IMR-90 (cell line): Measurements from ENCODE around the gene TBC1D4. TPM values are rescaled to one million over a fixed set of nuclear protein-coding genes. Genes with fewer than 3 reads are reported as not detected.

Source experiments
- ATAC-seq: fragments of 200-7000 bp; cut with Tn5 transposase; 2 replicates; pipeline ENCODE4 v1.9.1; 2020; ENCODE audit warnings: low read depth, mild to moderate bottlenecking, moderate library complexity
- BruUV-seq: library from RNA; stranded (reverse); fragments of 400-500 nt; replicated peaks from 2 replicates; lab custom pipeline; 2021; lab: Mats Ljungman, UMichigan
- CTCF ChIA-PET: fragments of 300-600 bp; formaldehyde crosslinking; extraction: SDS; loops from one replicate; lab custom pipeline; 2021; ENCODE audit warnings: antibody characterized with exemption; lab: Yijun Ruan, JAX
- POLR2A ChIA-PET: fragments of 300-600 bp; sonication (Branson Sonifier 250); formaldehyde crosslinking; loops from one replicate; lab custom pipeline; 2022; ENCODE audit warnings: antibody characterized with exemption; ENCODE audit not compliant: unreplicated experiment; lab: Charles Lee
- DNase-seq: peaks from one replicate; pipeline ENCODE4 v3.0.0; 2013
- H2AFZ ChIP-seq: replicated peaks from 2 replicates; pipeline ENCODE3; 2013; ENCODE audit warnings: low read length, mild to moderate bottlenecking; ENCODE audit not compliant: poor library complexity
- H2AK5ac ChIP-seq: 2 replicates; pipeline ENCODE4 v1.6.1; 2013; ENCODE audit warnings: low read depth, low read length, inconsistent platforms
- H2AK9ac ChIP-seq: replicated peaks from 2 replicates; pipeline ENCODE3; 2013; ENCODE audit warnings: mild to moderate bottlenecking, low read depth, low read length, moderate library complexity; ENCODE audit not compliant: poor library complexity
- H2BK120ac ChIP-seq: 2 replicates; pipeline ENCODE4 v1.6.1; 2013; ENCODE audit warnings: low read depth, low read length, inconsistent platforms
- H2BK15ac ChIP-seq: 3 replicates; pipeline ENCODE4 v1.6.1; 2013; ENCODE audit warnings: low read depth, low read length, inconsistent platforms
- H2BK20ac ChIP-seq: 2 replicates; pipeline ENCODE4 v1.6.1; 2013; ENCODE audit warnings: low read depth, mild to moderate bottlenecking, inconsistent platforms, low read length, moderate library complexity
- H2BK5ac ChIP-seq: 2 replicates; pipeline ENCODE4 v1.6.1; 2013; ENCODE audit warnings: mild to moderate bottlenecking, low read depth, low read length, inconsistent platforms; ENCODE audit not compliant: poor library complexity, severe bottlenecking
- H3K14ac ChIP-seq: replicated peaks from 2 replicates; pipeline ENCODE4 v1.6.1; 2013; ENCODE audit warnings: low read depth, low read length, inconsistent platforms
- H3K18ac ChIP-seq: 2 replicates; pipeline ENCODE4 v1.6.1; 2013; ENCODE audit warnings: low read depth, low read length, control low read depth
- H3K23ac ChIP-seq: 2 replicates; pipeline ENCODE4 v1.6.1; 2013; ENCODE audit warnings: low read depth, low read length, inconsistent platforms
- H3K27ac ChIP-seq: 2 replicates; pipeline ENCODE4 v1.5.1; 2013; ENCODE audit warnings: mild to moderate bottlenecking, control low read depth, low read length; ENCODE audit not compliant: insufficient read depth
- H3K27me3 ChIP-seq: 2 replicates; pipeline ENCODE4 v1.6.1; 2013; ENCODE audit warnings: low read length; ENCODE audit not compliant: control insufficient read depth, insufficient read depth
- H3K36me3 ChIP-seq: 2 replicates; pipeline ENCODE4 v1.6.1; 2013; ENCODE audit warnings: low read length, mixed read lengths; ENCODE audit not compliant: control insufficient read depth, insufficient read depth
- H3K4ac ChIP-seq: 2 replicates; pipeline ENCODE4 v1.6.1; 2013; ENCODE audit warnings: low read depth, low read length, inconsistent platforms
- H3K4me1 ChIP-seq: 2 replicates; pipeline ENCODE4 v1.6.1; 2013; ENCODE audit warnings: low read length, mixed read lengths; ENCODE audit not compliant: control insufficient read depth, insufficient read depth
- H3K4me2 ChIP-seq: 2 replicates; pipeline ENCODE4 v1.6.1; 2013; ENCODE audit warnings: low read depth, mild to moderate bottlenecking, control low read depth, low read length, moderate library complexity
- H3K4me3 ChIP-seq: 2 replicates; pipeline ENCODE4 v1.5.1; 2013; ENCODE audit warnings: low read depth, mild to moderate bottlenecking, control low read depth, low read length, moderate library complexity; ENCODE audit not compliant: insufficient read depth
- H3K56ac ChIP-seq: 2 replicates; pipeline ENCODE4 v1.6.1; 2013; ENCODE audit warnings: low read length, inconsistent platforms; ENCODE audit not compliant: insufficient read depth; ENCODE audit errors: extremely low read depth
- H3K79me1 ChIP-seq, 2 experiments: 2 replicates each; pipeline ENCODE4 v1.6.1; 2013; ENCODE audit warnings: low read length in 2 of 2, inconsistent platforms in 1 of 2, low read depth in 1 of 2
- H3K9ac ChIP-seq: 2 replicates; pipeline ENCODE4 v1.6.1; 2013; ENCODE audit warnings: low read depth, low read length, control low read depth
- H3K9me1 ChIP-seq: 2 replicates; pipeline ENCODE4 v1.6.1; 2013; ENCODE audit warnings: low read length, inconsistent platforms; ENCODE audit not compliant: insufficient read depth
- H3K9me3 ChIP-seq: 2 replicates; pipeline ENCODE4 v1.6.1; 2013; ENCODE audit warnings: low read length; ENCODE audit not compliant: control insufficient read depth, insufficient read depth
- H4K20me1 ChIP-seq: 2 replicates; pipeline ENCODE4 v1.6.1; 2013; ENCODE audit warnings: low read length, inconsistent platforms; ENCODE audit not compliant: insufficient read depth
- H4K5ac ChIP-seq: 2 replicates; pipeline ENCODE4 v1.6.1; 2013; ENCODE audit warnings: mild to moderate bottlenecking, low read depth, low read length, control low read depth
- H4K8ac ChIP-seq, 2 experiments: 2 replicates each; pipeline ENCODE4 v1.6.1; 2013; ENCODE audit warnings: low read depth in 2 of 2, low read length in 2 of 2, control low read depth in 1 of 2, inconsistent platforms in 1 of 2
- H4K91ac ChIP-seq: 2 replicates; pipeline ENCODE4 v1.6.1; 2013; ENCODE audit warnings: low read depth, low read length, inconsistent platforms; ENCODE audit not compliant: insufficient read depth
- CEBPB ChIP-seq: IDR thresholded peaks from 2 replicates; pipeline ENCODE4 v1.6.1; 2012; ENCODE audit warnings: low read depth, low read length, improper control_type of control experiment
- CHD1 ChIP-seq: IDR thresholded peaks from 2 replicates; pipeline ENCODE4 v1.6.1; 2012; ENCODE audit warnings: low read depth, low read length, improper control_type of control experiment
- ELK1 ChIP-seq: fragments of 150-350 bp; IDR thresholded peaks from 2 replicates; pipeline ENCODE4 v1.6.1; 2016; ENCODE audit warnings: low read depth, mild to moderate bottlenecking, low read length, moderate library complexity, borderline replicate concordance
- FOS ChIP-seq: fragments of 150-350 bp; IDR thresholded peaks from 2 replicates; pipeline ENCODE4 v1.6.1; 2016; ENCODE audit warnings: low read depth, low read length
- MAFK ChIP-seq: IDR thresholded peaks from 2 replicates; pipeline ENCODE4 v1.6.1; 2012; ENCODE audit warnings: low read depth, low read length, improper control_type of control experiment
- MAZ ChIP-seq: IDR thresholded peaks from 2 replicates; pipeline ENCODE4 v1.6.1; 2012; ENCODE audit warnings: low read depth, mild to moderate bottlenecking, low read length, improper control_type of control experiment, moderate library complexity, borderline replicate concordance
- MXI1 ChIP-seq: IDR thresholded peaks from 2 replicates; pipeline ENCODE4 v1.6.1; 2012; ENCODE audit warnings: low read depth, mild to moderate bottlenecking, low read length, moderate library complexity, borderline replicate concordance
- NFE2L2 ChIP-seq: fragments of 150-350 bp; IDR thresholded peaks from 2 replicates; pipeline ENCODE4 v1.6.1; 2016; ENCODE audit warnings: low read depth, mild to moderate bottlenecking, low read length
- POLR2A ChIP-seq: IDR thresholded peaks from 2 replicates; pipeline ENCODE4 v1.6.1; 2012; ENCODE audit warnings: mild to moderate bottlenecking, low read depth, low read length
- RAD21 ChIP-seq: IDR thresholded peaks from 2 replicates; pipeline ENCODE4 v1.6.1; 2012; ENCODE audit warnings: low read length, improper control_type of control experiment
- RCOR1 ChIP-seq: IDR thresholded peaks from 2 replicates; pipeline ENCODE4 v1.6.1; 2012; ENCODE audit warnings: mild to moderate bottlenecking, low read length, improper control_type of control experiment; ENCODE audit not compliant: insufficient replicate concordance
- SMC3 ChIP-seq: fragments of 150-350 bp; IDR thresholded peaks from 2 replicates; pipeline ENCODE4 v1.6.1; 2016; ENCODE audit warnings: low read depth, mild to moderate bottlenecking, antibody characterized with exemption, low read length, moderate library complexity
- USF2 ChIP-seq: fragments of 150-350 bp; IDR thresholded peaks from 2 replicates; pipeline ENCODE4 v1.6.1; 2017; ENCODE audit warnings: mild to moderate bottlenecking, antibody characterized with exemption, low read length, low read depth
- WGBS, 2 experiments: methylation state at CpG; one replicate each; pipeline versions ENCODE4 v1.1.5 to v1.1.7; 2013; ENCODE audit warnings: missing lambda C conversion rate in 2 of 2; ENCODE audit not compliant: insufficient read length in 1 of 2; ENCODE audit errors: extremely low coverage in 2 of 2; 5-methylcytosine and 5-hydroxymethylcytosine counted together
- dilution Hi-C: fragments of 300-500 bp; cut with HindIII; formaldehyde crosslinking; loops from one replicate; pipeline ENCODE4 v1.14.3; 2018; ENCODE audit warnings: low sequenced_read_pairs; ENCODE audit not compliant: unreplicated experiment
- in situ Hi-C: fragments of 300-500 bp; cut with MboI; formaldehyde crosslinking; loops from 3 replicates; pipeline ENCODE4 v1.14.3; 2019; ENCODE audit warnings: low sequenced_read_pairs, inconsistent platforms, mixed read lengths
- intact Hi-C: fragments of 100-400 bp; cut with micrococcal nuclease; formaldehyde crosslinking; loops from 2 replicates; pipeline ENCODE4 v1.10.0; 2022
- polyA plus RNA-seq, 3 experiments: library from polyadenylated mRNA; depleted of rRNA; stranded (reverse); fragments of >200 nt; gene quantifications; 2 replicates each; pipeline ENCODE4 v1.2.3, GENCODE V29; 2012; ENCODE audit warnings: low replicate concordance in 1 of 3
- total RNA-seq: library from RNA; depleted of rRNA; stranded (reverse); fragments of >200 nt; gene quantifications from 2 replicates; pipeline ENCODE4 v1.2.3, GENCODE V29; 2012

TBC1D4 gene
- total and polyA plus RNA-seq, 2 of the 4 experiments (the other 2 are of a cell fraction) = 7.5 to 22.8 TPM

- Histone ChIP-seq H4K91ac (no peak overlapping the region), H3K23ac (no peak overlapping the region), H3K4me1 (no peaks in the 10 kb centered on the region), H3K18ac (no peak overlapping the region), H3K79me1 (peaks cover 3 to 6% of the 10 kb centered on the region in 2 experiments; a peak in 1 of 4 replicates), H3K27ac (no peak overlapping the region), H3K14ac (no peak overlapping the region), H3K27me3 (no peaks in the 10 kb centered on the region), H2BK120ac (no peak overlapping the region), H3K4ac (no peak overlapping the region), H2BK5ac (no peak overlapping the region), H3K9me1 (no peaks in the 10 kb centered on the region), H2BK20ac (no peak overlapping the region), H4K20me1 (no peaks in the 10 kb centered on the region), H3K56ac (no peak overlapping the region), H3K9ac (no peak overlapping the region), H3K36me3 (no peaks in the 10 kb centered on the region), H2AFZ (no peak overlapping the region), H4K8ac (no peak overlapping the region), H2AK5ac (no peak overlapping the region), H3K9me3 (no peaks in the 10 kb centered on the region), H2BK15ac (no peak overlapping the region), H3K4me3 (no peak overlapping the region), H2AK9ac (no peak overlapping the region), H3K4me2 (no peak overlapping the region), H4K5ac (no peak overlapping the region)
- intact Hi-C loops (no loop called here), in situ Hi-C loops (no loop called here), dilution Hi-C loops (no loop called here)
- no TSS peak for BruUV-seq
- ATAC-seq (no peak), DNase-seq (no peak)
- ChIA-PET POLR2A (no interaction called here), CTCF (no interaction called here)
- TF ChIP-seq POLR2A = no peak
- no peak for TF ChIP-seq NFE2L2
- no peak for TF ChIP-seq SMC3
- no peak for TF ChIP-seq RCOR1
- TF ChIP-seq CEBPB = no peak
- TF ChIP-seq CHD1 = no peak
- TF ChIP-seq USF2 = no peak
- no peak for TF ChIP-seq FOS
- TF ChIP-seq MXI1 = no peak
- no peak for TF ChIP-seq RAD21
- no peak for TF ChIP-seq MAFK
- no peak for TF ChIP-seq MAZ
- no peak for TF ChIP-seq ELK1
- no CpG with 5 or more reads among the region's 3 CpGs for WGBS, 2 experiments
Observed at GRCh38 chr13:75425216-75426009, 56.6 kb downstream of the TBC1D4 start.
